Measurements from ENCODE around the gene LGALS8. TPM values are rescaled to one million over a fixed set of nuclear protein-coding genes. Genes with fewer than 3 reads are reported as not detected.

The LGALS8 gene
- total RNA-seq, 1 donor from 2014 or later: 15.7 TPM

DNA sequence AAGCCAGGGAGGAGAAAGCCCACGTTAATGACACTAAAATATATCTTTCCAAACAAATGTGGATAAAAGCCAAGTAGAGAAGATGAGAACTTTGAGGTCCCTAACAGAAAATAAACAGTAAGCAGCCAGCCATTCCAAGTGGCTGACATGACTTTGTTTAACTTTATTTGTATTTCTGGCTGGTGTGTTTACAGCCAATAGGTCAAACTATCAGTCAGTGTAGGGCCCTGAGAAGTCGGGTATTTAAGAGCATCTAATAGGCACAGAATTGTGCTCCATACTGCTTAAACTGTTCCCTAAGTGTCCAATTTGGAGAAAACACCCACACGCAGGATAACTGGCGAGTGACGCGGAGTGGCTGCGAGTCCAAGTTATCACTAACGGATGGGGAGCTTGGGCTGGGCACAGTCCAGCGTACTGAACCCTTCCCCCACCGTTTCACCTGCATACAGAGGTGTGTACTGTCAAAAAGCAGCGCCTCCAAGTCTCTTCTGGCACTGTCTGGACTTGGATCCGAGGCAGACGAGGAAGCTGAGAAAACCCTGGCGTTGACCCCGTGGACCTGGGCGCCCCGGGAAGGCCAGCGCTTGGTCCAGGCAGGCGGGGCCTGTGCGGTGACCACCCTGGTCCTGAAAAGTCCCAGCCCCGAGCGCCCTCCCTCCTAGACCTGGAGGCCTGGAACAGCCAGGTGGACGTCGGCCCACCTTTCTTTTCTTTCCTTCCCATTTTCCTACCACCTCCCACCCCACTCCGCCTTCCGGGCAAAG, 662 bp upstream of the LGALS8 start:
- peaks cover 3 to 9% (median 9%) of the 10 kb centered on the region in 3 donors for H3K4me1 ChIP-seq (ENCODE audit: control insufficient read depth in 3 of 3, insufficient read depth in 3 of 3, low read length in 3 of 3)
- peak overlapping the region; percentile 89 for H3K27ac ChIP-seq (ENCODE audit: low read depth, low read length)
- H3K4me3 ChIP-seq (ENCODE audit: low read length in 3 of 3): peak overlapping the region; percentile 75 to 99 (median 98)
- H3K27me3 ChIP-seq (ENCODE audit: control insufficient read depth in 3 of 3, insufficient read depth in 3 of 3, low read length in 3 of 3): no peaks in the 10 kb centered on the region
- H3K9me3 ChIP-seq (ENCODE audit: control insufficient read depth in 3 of 3, low read length in 3 of 3): no peaks in the 10 kb centered on the region
- H3K36me3 ChIP-seq (ENCODE audit: control insufficient read depth in 3 of 3, insufficient read depth in 3 of 3, low read length in 3 of 3): peaks cover 3 to 14% (median 12%) of the 10 kb centered on the region in 3 donors
- peak overlapping the region; percentile 88 to 90 (median 89) for H3K9ac ChIP-seq (ENCODE audit: low read depth in 1 of 3, low read length in 3 of 3)

DNA sequence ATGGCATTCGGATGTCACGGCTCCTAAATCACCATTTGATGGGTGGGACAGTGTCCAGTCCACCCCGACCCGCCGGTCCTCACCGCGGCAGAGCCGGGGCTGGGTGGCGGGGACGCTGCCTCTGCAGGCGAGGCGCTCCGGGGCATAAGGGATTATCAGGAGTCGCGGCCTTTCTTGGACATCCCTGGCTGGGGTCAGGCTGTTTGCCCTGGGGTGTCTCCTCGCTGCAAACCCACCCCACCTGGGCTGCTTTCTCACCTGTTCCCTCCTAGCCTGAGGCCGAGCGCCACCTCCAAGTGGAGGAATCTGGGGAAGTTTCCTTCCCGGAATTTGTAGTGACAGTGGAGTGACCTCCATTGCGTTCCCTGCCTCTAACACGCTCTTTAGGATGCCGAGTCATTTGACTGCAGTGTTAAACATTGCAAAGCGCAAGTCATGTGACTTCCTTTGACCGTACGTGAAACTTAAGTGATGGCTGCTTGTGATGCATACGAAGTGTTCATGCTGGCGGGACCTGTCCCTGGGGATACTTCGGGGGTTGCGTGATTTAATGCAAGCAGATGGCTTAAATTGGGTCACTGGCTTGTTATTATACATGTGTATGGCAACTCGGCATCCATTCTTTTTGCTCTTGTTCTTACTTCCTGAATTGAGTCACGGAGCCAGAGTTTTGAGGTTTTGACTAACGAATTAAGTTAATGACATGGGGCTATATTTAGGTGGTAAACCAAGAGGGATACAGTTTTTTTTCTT, 536 bp downstream of the LGALS8 start:
- peaks cover 3 to 9% (median 9%) of the 10 kb centered on the region in 3 donors for H3K4me1 ChIP-seq (ENCODE audit: control insufficient read depth in 3 of 3, insufficient read depth in 3 of 3, low read length in 3 of 3)

DNA sequence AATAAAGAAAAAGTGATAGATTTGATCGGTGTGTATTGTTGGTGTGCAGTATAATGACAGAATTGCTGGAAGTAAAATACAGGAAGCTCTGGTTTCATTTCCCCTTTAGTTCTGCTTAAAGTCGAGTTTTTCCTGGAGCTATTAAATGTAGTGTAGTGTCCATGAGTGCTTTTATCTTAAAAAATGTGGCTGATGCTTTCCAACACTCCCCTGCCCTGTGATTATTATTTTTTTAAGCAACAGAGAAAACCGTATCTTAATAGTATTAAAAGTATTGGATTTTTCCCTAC, 1.1 kb downstream of the LGALS8 start:
- H3K27me3 ChIP-seq (ENCODE audit: control insufficient read depth in 3 of 3, insufficient read depth in 3 of 3, low read length in 3 of 3): no peaks in the 10 kb centered on the region
- no peaks in the 10 kb centered on the region for H3K9me3 ChIP-seq (ENCODE audit: control insufficient read depth in 3 of 3, low read length in 3 of 3)
- H3K27ac ChIP-seq (ENCODE audit: low read depth, low read length): peak overlapping the region; percentile 89
- peak overlapping the region; percentile 35 to 89 (median 88) for H3K9ac ChIP-seq (ENCODE audit: low read depth in 1 of 3, low read length in 3 of 3)
- H3K4me1 ChIP-seq (ENCODE audit: control insufficient read depth in 3 of 3, insufficient read depth in 3 of 3, low read length in 3 of 3): peaks cover 3 to 9% (median 9%) of the 10 kb centered on the region in 3 donors
- H3K36me3 ChIP-seq (ENCODE audit: control insufficient read depth in 3 of 3, insufficient read depth in 3 of 3, low read length in 3 of 3): peaks cover 3 to 14% (median 12%) of the 10 kb centered on the region in 3 donors
- H3K4me3 ChIP-seq (ENCODE audit: low read length in 3 of 3): peak overlapping the region; percentile 75 to 99 (median 98)

More for the DNA sequence above, 536 bp downstream of the LGALS8 start:
- no peaks in the 10 kb centered on the region for H3K27me3 ChIP-seq (ENCODE audit: control insufficient read depth in 3 of 3, insufficient read depth in 3 of 3, low read length in 3 of 3)
- H3K27ac ChIP-seq (ENCODE audit: low read depth, low read length): peak overlapping the region; percentile 89
- peak overlapping the region; percentile 88 to 90 (median 89) for H3K9ac ChIP-seq (ENCODE audit: low read depth in 1 of 3, low read length in 3 of 3)
- no peaks in the 10 kb centered on the region for H3K9me3 ChIP-seq (ENCODE audit: control insufficient read depth in 3 of 3, low read length in 3 of 3)
- peaks cover 3 to 14% (median 12%) of the 10 kb centered on the region in 3 donors for H3K36me3 ChIP-seq (ENCODE audit: control insufficient read depth in 3 of 3, insufficient read depth in 3 of 3, low read length in 3 of 3)
- H3K4me3 ChIP-seq (ENCODE audit: low read length in 3 of 3): peak overlapping the region; percentile 75 to 99 (median 98)

DNA sequence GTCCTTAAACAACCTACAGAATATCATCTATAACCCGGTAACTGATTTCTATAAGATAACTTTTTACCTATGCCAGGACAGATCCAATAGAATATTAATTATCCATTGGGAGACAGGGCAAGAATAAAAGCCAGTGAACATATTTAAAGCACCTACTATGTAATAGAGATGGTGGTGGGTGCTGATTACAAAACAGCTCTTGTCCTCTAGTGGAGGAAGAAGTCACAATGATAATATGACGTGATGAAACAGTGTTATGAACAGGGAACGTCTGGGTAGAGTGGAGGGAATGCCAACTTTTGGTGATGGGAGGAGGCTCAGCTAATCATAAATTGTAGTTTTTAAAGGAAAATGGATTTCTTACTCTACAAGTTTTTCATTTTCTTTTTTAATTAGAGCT, 2.3 kb downstream of the LGALS8 start:
- H3K27me3 ChIP-seq (ENCODE audit: control insufficient read depth in 3 of 3, insufficient read depth in 3 of 3, low read length in 3 of 3): no peaks in the 10 kb centered on the region
- no peak overlapping the region for H3K4me3 ChIP-seq (ENCODE audit: low read length in 3 of 3)
- H3K9ac ChIP-seq (ENCODE audit: low read depth in 1 of 3, low read length in 3 of 3): no peak overlapping the region
- H3K4me1 ChIP-seq (ENCODE audit: control insufficient read depth in 3 of 3, insufficient read depth in 3 of 3, low read length in 3 of 3): peaks cover 3 to 9% (median 9%) of the 10 kb centered on the region in 3 donors
- H3K36me3 ChIP-seq (ENCODE audit: control insufficient read depth in 3 of 3, insufficient read depth in 3 of 3, low read length in 3 of 3): peaks cover 3 to 14% (median 12%) of the 10 kb centered on the region in 3 donors
- H3K27ac ChIP-seq (ENCODE audit: low read depth, low read length): no peak overlapping the region
- H3K9me3 ChIP-seq (ENCODE audit: control insufficient read depth in 3 of 3, low read length in 3 of 3): no peaks in the 10 kb centered on the region

DNA sequence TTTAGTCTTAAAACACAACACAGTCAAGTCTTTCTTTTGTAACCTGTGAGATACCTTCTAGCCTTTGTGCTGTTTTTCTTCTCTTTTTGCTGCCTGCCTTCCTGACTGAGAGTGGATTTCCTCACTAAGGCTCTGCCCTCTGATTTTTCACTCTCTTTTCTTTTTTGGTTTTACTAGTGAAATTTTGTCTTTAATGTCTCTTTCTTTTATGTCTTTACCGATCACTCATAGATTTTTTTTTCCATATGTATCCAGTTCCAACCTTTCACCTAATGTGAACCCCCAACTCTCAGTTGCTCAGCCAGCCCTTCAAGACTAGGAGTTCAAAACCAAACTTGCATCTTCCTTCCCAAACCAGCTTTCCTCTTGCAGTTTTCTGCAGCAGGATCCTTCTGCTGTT, 6.5 kb downstream of the LGALS8 start:
- Histone ChIP-seq H3K9me3 (ENCODE audit: control insufficient read depth in 3 of 3, low read length in 3 of 3) (no peaks in the 10 kb centered on the region), H3K27ac (ENCODE audit: low read depth, low read length) (no peak overlapping the region), H3K27me3 (ENCODE audit: control insufficient read depth in 3 of 3, insufficient read depth in 3 of 3, low read length in 3 of 3) (no peaks in the 10 kb centered on the region), H3K4me1 (ENCODE audit: control insufficient read depth in 3 of 3, insufficient read depth in 3 of 3, low read length in 3 of 3) (peaks cover 7 to 8% (median 7%) of the 10 kb centered on the region in 3 donors), H3K36me3 (ENCODE audit: control insufficient read depth in 3 of 3, insufficient read depth in 3 of 3, low read length in 3 of 3) (peaks cover 10 to 22% (median 16%) of the 10 kb centered on the region in 3 donors), H3K9ac (ENCODE audit: low read depth in 1 of 3, low read length in 3 of 3) (peak overlapping the region in 1 of 3 donors; percentile 23), H3K4me3 (ENCODE audit: low read length in 3 of 3) (no peak overlapping the region)

DNA sequence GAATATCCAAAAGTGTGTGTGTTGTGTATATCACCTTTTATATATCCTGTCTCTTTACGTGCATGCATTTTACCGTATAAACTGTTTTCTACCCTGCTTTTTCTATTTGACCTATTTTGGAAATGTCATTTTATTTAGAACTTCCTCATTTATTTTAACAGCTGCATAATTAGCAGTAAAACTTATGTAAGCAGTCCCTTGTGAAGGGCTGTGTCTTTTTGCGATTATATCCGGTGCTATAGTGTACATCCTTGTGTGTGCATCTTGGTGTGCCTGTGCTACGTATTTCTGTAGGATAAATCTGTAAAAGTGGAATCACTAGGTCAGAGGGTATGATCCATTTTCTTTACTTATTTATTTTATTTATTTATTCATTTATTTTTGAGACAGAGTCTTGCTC, 7.2 kb downstream of the LGALS8 start:
- Histone ChIP-seq H3K4me1 (ENCODE audit: control insufficient read depth in 3 of 3, insufficient read depth in 3 of 3, low read length in 3 of 3) (peaks cover 7 to 8% (median 7%) of the 10 kb centered on the region in 3 donors), H3K36me3 (ENCODE audit: control insufficient read depth in 3 of 3, insufficient read depth in 3 of 3, low read length in 3 of 3) (peaks cover 10 to 20% (median 16%) of the 10 kb centered on the region in 3 donors), H3K27ac (ENCODE audit: low read depth, low read length) (no peak overlapping the region), H3K9ac (ENCODE audit: low read depth in 1 of 3, low read length in 3 of 3) (no peak overlapping the region), H3K9me3 (ENCODE audit: control insufficient read depth in 3 of 3, low read length in 3 of 3) (no peaks in the 10 kb centered on the region), H3K27me3 (ENCODE audit: control insufficient read depth in 3 of 3, insufficient read depth in 3 of 3, low read length in 3 of 3) (no peaks in the 10 kb centered on the region), H3K4me3 (ENCODE audit: low read length in 3 of 3) (no peak overlapping the region)

DNA sequence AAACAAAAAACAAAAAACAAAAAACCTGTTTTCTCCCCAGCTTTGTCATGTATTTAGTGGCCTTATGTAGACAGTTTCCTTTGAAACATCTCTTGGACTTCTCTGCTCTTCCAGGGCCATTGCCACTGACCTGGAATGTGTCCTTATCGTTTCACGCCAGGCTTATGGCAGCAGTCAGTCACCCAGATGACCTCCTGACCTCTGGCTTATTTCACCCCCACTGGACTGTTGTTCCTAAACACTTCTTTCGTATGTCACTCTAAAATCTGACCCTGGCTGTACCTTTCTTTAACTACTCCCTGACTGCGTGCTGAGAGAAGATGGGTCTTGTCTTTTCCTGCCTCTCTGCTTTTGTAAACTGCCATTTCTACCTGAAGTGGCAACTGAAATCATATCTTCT, 9.1 kb downstream of the LGALS8 start:
- peaks cover 6 to 10% (median 8%) of the 10 kb centered on the region in 3 donors for H3K36me3 ChIP-seq (ENCODE audit: control insufficient read depth in 3 of 3, insufficient read depth in 3 of 3, low read length in 3 of 3)
- no peak overlapping the region for H3K27ac ChIP-seq (ENCODE audit: low read depth, low read length)
- no peaks in the 10 kb centered on the region for H3K27me3 ChIP-seq (ENCODE audit: control insufficient read depth in 3 of 3, insufficient read depth in 3 of 3, low read length in 3 of 3)
- no peak overlapping the region for H3K9ac ChIP-seq (ENCODE audit: low read depth in 1 of 3, low read length in 3 of 3)
- H3K4me1 ChIP-seq (ENCODE audit: control insufficient read depth in 3 of 3, insufficient read depth in 3 of 3, low read length in 3 of 3): peaks cover 7 to 8% (median 7%) of the 10 kb centered on the region in 3 donors
- H3K4me3 ChIP-seq (ENCODE audit: low read length in 3 of 3): no peak overlapping the region
- no peaks in the 10 kb centered on the region for H3K9me3 ChIP-seq (ENCODE audit: control insufficient read depth in 3 of 3, low read length in 3 of 3)

DNA sequence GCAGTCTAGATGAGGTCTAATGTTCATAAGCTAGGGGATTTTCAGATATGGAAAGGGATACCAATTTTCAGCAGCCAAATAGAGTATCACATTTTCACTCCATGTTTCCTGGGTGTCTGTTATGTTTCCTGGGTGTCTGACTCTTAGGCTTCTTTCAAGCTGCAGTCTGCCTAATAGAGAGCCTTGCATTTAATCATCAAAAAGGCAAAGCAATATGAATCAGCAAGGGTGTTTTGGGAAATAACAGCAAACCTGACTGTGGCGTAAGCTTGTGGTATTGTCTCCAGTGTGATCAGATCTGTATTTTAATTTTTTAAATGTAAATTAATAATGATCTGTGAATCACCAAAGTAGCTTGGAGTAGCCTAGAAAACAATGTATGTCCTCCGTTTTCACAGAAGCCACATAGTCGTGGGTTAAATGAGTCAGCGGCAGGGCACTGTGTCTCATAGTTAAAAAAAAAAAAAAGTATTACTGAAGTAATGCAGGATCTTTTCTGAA, 10.4 kb downstream of the LGALS8 start:
- Histone ChIP-seq H3K9me3 (ENCODE audit: control insufficient read depth in 3 of 3, low read length in 3 of 3) (no peaks in the 10 kb centered on the region), H3K36me3 (ENCODE audit: control insufficient read depth in 3 of 3, insufficient read depth in 3 of 3, low read length in 3 of 3) (peaks cover 18% of the 10 kb centered on the region in 3 donors), H3K27me3 (ENCODE audit: control insufficient read depth in 3 of 3, insufficient read depth in 3 of 3, low read length in 3 of 3) (no peaks in the 10 kb centered on the region), H3K4me3 (ENCODE audit: low read length in 3 of 3) (no peak overlapping the region), H3K9ac (ENCODE audit: low read depth in 1 of 3, low read length in 3 of 3) (no peak overlapping the region), H3K27ac (ENCODE audit: low read depth, low read length) (no peak overlapping the region), H3K4me1 (ENCODE audit: control insufficient read depth in 3 of 3, insufficient read depth in 3 of 3, low read length in 3 of 3) (peaks cover 7 to 8% (median 7%) of the 10 kb centered on the region in 3 donors)

DNA sequence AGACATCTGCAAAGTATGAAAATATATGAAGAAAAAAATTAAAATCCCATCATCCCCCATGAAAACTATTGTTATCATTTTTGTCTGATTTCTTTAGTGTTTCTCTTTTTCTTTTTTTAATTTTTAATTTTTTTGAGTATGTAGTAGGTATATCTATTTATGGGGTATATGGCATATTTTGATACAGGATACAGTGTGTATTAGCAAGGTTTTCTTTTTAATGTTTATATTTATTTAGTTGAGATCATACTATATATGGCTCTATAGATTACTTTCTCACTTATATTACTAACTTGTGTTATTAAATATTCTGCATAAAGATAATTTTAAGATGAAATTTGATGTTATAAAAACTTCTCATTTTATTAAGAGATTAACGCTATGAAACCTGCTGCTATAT, 11.4 kb downstream of the LGALS8 start:
- H3K9ac ChIP-seq (ENCODE audit: low read depth in 1 of 3, low read length in 3 of 3): no peak overlapping the region

More for the DNA sequence above, 11.4 kb downstream of the LGALS8 start:
- H3K9me3 ChIP-seq (ENCODE audit: control insufficient read depth in 3 of 3, low read length in 3 of 3): no peaks in the 10 kb centered on the region
- no peak overlapping the region for H3K4me3 ChIP-seq (ENCODE audit: low read length in 3 of 3)
- peaks cover 7 to 8% (median 7%) of the 10 kb centered on the region in 3 donors for H3K4me1 ChIP-seq (ENCODE audit: control insufficient read depth in 3 of 3, insufficient read depth in 3 of 3, low read length in 3 of 3)
- no peak overlapping the region for H3K27ac ChIP-seq (ENCODE audit: low read depth, low read length)
- H3K27me3 ChIP-seq (ENCODE audit: control insufficient read depth in 3 of 3, insufficient read depth in 3 of 3, low read length in 3 of 3): no peaks in the 10 kb centered on the region
- H3K36me3 ChIP-seq (ENCODE audit: control insufficient read depth in 3 of 3, insufficient read depth in 3 of 3, low read length in 3 of 3): peaks cover 21 to 27% (median 25%) of the 10 kb centered on the region in 3 donors
